Gastroesophageal sphincter (tissue), 4 donors: ENCODE measurements around the gene KRTAP10-6. TPM values are rescaled to one million over a fixed set of nuclear protein-coding genes. Genes with fewer than 3 reads are reported as not detected.

Source experiments
- ATAC-seq: fragments of 150-250 bp; one replicate; pipeline ENCODE4 v1.9.1; 2016; ENCODE audit warnings: mild to moderate bottlenecking, moderate library complexity
- H3K27ac ChIP-seq, 4 donors: fragments of 200-600 bp; sonication (generic) in 3 of 4; 1 replicate in 3 of 4; 2 replicates in 1 of 4; pipeline ENCODE4 v1.5.1; 2016 to 2019
- H3K27me3 ChIP-seq: fragments of 200-600 bp; sonication (generic); one replicate; pipeline ENCODE4 v1.5.1; 2019
- H3K36me3 ChIP-seq, 2 donors: fragments of 200-600 bp; sonication (generic); one replicate each; pipeline ENCODE4 v1.5.1; 2019; ENCODE audit warnings: control low read depth in 1 of 2
- H3K4me1 ChIP-seq, 3 donors: fragments of 200-600 bp; sonication (generic); 1 replicate in 2 of 3; 2 replicates in 1 of 3; pipeline ENCODE4 v1.5.1; 2016 to 2019; ENCODE audit warnings: control low read depth in 2 of 3
- H3K4me3 ChIP-seq, 2 donors: fragments of 200-600 bp; sonication (generic); one replicate each; pipeline ENCODE4 v1.5.1; 2019; ENCODE audit warnings: mild to moderate bottlenecking in 1 of 2, moderate library complexity in 1 of 2
- H3K9me3 ChIP-seq, 3 donors: fragments of 200-600 bp; sonication (generic); one replicate each; pipeline ENCODE4 v1.5.1; 2017 to 2019; ENCODE audit warnings: control low read depth in 2 of 3
- CTCF ChIP-seq, 4 experiments: fragments of 200-600 bp in 2 of 4; fragments of 450-650 bp in 2 of 4; sonication (generic) in 1 of 4; IDR thresholded peaks; one replicate each; pipeline ENCODE4 v1.5.1; 2017 to 2019; ENCODE audit warnings: antibody characterized with exemption in 4 of 4, mild to moderate bottlenecking in 2 of 4, moderate library complexity in 2 of 4
- EP300 ChIP-seq: sonication (generic); formaldehyde crosslinking; IDR thresholded peaks from one replicate; pipeline ENCODE4 v1.6.1; 2017; ENCODE audit warnings: antibody characterized with exemption, mild to moderate bottlenecking
- POLR2A ChIP-seq, 2 donors: fragments of 450-650 bp; IDR thresholded peaks; one replicate each; pipeline ENCODE4 v1.6.1; 2017; ENCODE audit warnings: antibody characterized with exemption in 2 of 2, mild to moderate bottlenecking in 2 of 2, moderate library complexity in 1 of 2
- POLR2AphosphoS5 ChIP-seq: sonication (generic); formaldehyde crosslinking; IDR thresholded peaks from one replicate; pipeline ENCODE4 v1.6.1; 2017; ENCODE audit warnings: antibody characterized with exemption
- WGBS, 2 donors: methylation state at CpG; one replicate each; pipeline ENCODE4 v1.1.5; 2018; ENCODE audit warnings: low coverage in 1 of 2; 5-methylcytosine and 5-hydroxymethylcytosine counted together
- total RNA-seq, 4 donors: library from RNA; depleted of rRNA; stranded (reverse); fragments of >200 nt; gene quantifications; one replicate each; pipeline ENCODE4 v1.1.0, GENCODE V29; 2016

KRTAP10-6 gene
- total RNA-seq, 4 donors from 2014 or later, result not detected

GRCh38 chr21:44568667-44569556 lies 23.4 kb downstream of the KRTAP10-6 start:
- Histone ChIP-seq H3K4me1 (no peaks in the 10 kb centered on the region), H3K27me3 (peaks cover 44% of the 10 kb centered on the region), H3K36me3 (no peaks in the 10 kb centered on the region), H3K27ac (no peak overlapping the region), H3K4me3 (no peak overlapping the region), H3K9me3 (peaks cover 0 to 10% (median 0%) of the 10 kb centered on the region in 3 donors)
- no peak for TF ChIP-seq POLR2AphosphoS5
- TF ChIP-seq EP300, result no peak
- TF ChIP-seq CTCF (IDR thresholded peaks at IDR 0.05), result no peak
- no peak for TF ChIP-seq POLR2A (IDR thresholded peaks at IDR 0.05)
- ATAC-seq, result no peak
- 85 to 90% methylated on average over 4 to 5 of the region's 27 CpGs for WGBS, 2 donors

GRCh38 chr21:44568261-44568660 lies 24.0 kb downstream of the KRTAP10-6 start:
- H3K27ac ChIP-seq, result no peak overlapping the region

GRCh38 chr21:44567481-44568171 lies 24.7 kb downstream of the KRTAP10-6 start:
- H3K4me3 ChIP-seq, result no peak overlapping the region
- no peaks in the 10 kb centered on the region for H3K36me3 ChIP-seq
- no peak for TF ChIP-seq POLR2A (IDR thresholded peaks at IDR 0.05)
- TF ChIP-seq EP300, result no peak
- no peak for TF ChIP-seq CTCF (IDR thresholded peaks at IDR 0.05)
- TF ChIP-seq POLR2AphosphoS5, result no peak
- H3K27me3 ChIP-seq, result peaks cover 33% of the 10 kb centered on the region
- H3K9me3 ChIP-seq, result peaks cover 0 to 11% (median 1%) of the 10 kb centered on the region in 3 donors
- H3K4me1 ChIP-seq, result no peaks in the 10 kb centered on the region
- WGBS, 2 donors, result 85 to 93% methylated on average over 6 to 10 of the region's 18 CpGs
- no peak overlapping the region for H3K27ac ChIP-seq
- ATAC-seq, result no peak

More at GRCh38 chr21:44568261-44568660, 24.0 kb downstream of the KRTAP10-6 start:
- Histone ChIP-seq H3K4me1 (no peaks in the 10 kb centered on the region), H3K27me3 (peaks cover 38% of the 10 kb centered on the region), H3K9me3 (peaks cover 0 to 10% (median 0%) of the 10 kb centered on the region in 3 donors), H3K36me3 (no peaks in the 10 kb centered on the region), H3K4me3 (no peak overlapping the region)
- WGBS, 2 donors, result no CpG with 5 or more reads among the region's 12 CpGs
- no peak for ATAC-seq
- TF ChIP-seq POLR2A (IDR thresholded peaks at IDR 0.05), result no peak
- no peak for TF ChIP-seq EP300
- no peak for TF ChIP-seq POLR2AphosphoS5
- no peak for TF ChIP-seq CTCF (IDR thresholded peaks at IDR 0.05)

GRCh38 chr21:44566403-44566802 lies 25.9 kb downstream of the KRTAP10-6 start:
- Histone ChIP-seq H3K27ac (no peak overlapping the region), H3K27me3 (peaks cover 28% of the 10 kb centered on the region), H3K4me1 (no peaks in the 10 kb centered on the region), H3K4me3 (no peak overlapping the region), H3K9me3 (peaks cover 0 to 13% (median 2%) of the 10 kb centered on the region in 3 donors), H3K36me3 (no peaks in the 10 kb centered on the region)
- ATAC-seq, result no peak
- no peak for TF ChIP-seq POLR2AphosphoS5
- TF ChIP-seq POLR2A (IDR thresholded peaks at IDR 0.05), result no peak
- no peak for TF ChIP-seq CTCF (IDR thresholded peaks at IDR 0.05)
- no peak for TF ChIP-seq EP300
- 13 to 50% methylated on average over 1 of the region's 1 CpG for WGBS, 2 donors
